ENCODE results near the gene TSC22D3.

TSC22D3 gene

DNA sequence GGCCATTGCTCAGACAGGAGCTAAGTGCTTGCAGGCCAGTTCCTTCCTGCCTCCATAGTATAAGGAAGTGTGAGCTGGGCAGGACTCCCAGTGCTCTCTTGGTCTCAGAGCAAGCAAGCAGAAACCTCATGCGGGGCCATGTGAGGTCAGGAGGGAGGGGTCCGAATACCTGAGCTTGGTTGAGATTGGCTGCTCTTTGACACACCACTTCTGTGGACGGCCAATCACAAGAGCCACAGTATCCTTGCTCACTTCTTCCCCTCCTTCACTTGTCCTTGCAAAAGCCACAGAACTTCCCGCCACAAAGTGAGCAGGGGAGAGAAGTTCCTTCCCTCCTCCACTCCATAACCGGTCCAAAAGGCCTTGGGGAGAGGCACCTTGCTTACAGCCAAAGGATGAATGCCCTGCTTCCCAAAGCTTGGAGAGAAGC, 90.6 kb downstream of the TSC22D3 start:
- in situ Hi-C loops (cut with MboI; ENCODE audit: low sequenced_read_pairs), result no loop called here

DNA sequence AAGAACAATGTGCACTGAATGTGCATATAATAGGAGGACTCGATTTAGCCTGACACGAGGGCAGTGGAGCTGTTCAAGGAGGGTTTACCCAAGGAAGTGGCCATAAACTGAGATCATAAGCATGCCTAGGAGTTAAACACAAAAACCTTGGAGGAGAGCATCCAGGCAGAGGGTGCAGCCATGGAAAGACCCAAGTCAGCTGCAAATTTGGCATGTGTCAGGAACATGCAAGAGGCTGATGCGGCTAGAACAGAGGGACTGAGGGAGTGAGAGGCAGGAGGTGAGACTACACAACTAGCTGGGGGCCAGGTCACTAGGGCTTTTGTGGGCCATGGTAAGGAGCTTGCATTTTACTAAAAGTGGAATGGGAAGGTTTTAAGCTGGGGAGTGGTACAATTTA, 91.7 kb downstream of the TSC22D3 start:
- in situ Hi-C loops (cut with MboI; ENCODE audit: low sequenced_read_pairs), result no loop called here

DNA sequence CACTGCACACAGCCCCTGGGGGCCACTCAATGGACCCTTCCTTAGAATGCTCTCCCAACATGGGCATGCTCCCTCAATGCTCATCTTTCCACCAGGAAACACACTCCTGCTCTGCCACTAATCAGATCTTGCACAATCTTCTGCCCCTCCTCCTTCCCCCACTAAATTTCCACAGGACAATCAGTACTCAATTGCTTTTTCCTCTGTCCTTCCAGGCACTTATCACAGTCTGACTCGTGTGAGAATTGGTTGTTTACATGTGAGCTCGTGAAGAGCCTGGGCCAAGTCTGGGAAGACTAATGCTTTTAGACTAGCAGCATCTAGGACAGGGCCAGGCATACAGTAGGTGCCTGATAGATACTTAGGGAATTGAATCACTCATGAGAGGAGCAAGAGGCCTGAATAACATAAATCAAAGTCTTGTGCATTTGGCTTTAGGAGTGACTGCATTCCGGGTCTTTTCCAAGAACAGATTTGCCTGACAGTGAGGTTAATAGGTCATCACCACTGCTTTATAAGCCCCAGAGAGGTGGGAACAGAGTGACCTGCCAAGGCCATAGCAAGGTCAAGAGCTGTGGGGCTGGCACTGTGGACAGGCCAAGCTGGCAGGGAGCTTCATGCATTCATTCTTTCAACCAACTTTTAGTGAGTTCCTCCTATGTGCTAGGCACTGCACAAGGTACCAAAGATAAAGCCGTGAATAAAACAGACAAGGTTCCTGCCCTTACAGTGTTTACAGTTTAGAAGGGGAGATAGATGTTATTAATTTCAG, 92.3 kb downstream of the TSC22D3 start:
- in situ Hi-C loops (cut with MboI; ENCODE audit: low sequenced_read_pairs), result no loop called here

DNA sequence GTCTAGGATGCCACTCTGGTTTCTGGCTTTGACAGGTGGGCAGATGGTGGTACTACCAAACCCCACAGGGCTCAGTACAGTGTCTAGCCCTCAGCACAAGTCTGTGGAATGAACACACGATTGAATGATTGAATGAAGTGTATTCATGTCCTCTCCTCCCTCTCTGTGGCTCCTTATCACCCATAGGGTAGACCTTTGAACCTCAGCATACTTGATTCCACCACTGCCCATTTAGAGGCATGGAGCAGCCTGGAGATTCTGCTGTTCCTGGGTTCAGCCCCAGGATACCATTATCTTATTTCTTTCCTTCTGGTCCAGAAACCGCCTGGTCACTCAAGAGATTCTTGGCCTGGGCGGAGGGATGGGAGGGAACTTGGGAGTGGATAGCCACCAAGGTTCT, 93.3 kb downstream of the TSC22D3 start:
- in situ Hi-C loops (cut with MboI; ENCODE audit: low sequenced_read_pairs), result no loop called here

- in situ Hi-C loops (cut with MboI; ENCODE audit: low sequenced_read_pairs), result no loop called here
Measured at GRCh38 chrX:107678957-107679740, 96.4 kb downstream of the TSC22D3 start.

DNA sequence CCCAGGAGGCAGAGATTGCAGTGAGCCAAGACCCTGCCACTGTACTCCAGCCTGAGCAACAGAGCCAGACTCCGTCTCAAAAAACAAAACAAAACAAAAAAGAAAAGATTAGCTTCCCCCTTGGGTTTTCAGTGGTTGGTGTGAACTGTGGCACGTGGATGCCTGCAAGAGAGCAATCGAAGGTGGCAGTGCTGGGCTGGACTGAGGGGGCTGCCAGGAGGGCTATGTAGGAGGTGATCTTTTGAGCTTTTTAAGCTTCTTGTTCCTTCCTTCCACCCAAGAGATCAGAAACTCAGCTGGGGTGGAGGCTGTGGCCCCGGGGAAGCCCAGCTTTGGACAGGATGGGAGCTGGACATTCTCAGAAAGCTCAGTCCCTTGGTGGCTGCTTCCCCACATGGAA, 97.7 kb downstream of the TSC22D3 start:
- in situ Hi-C loops (cut with MboI; ENCODE audit: low sequenced_read_pairs), result no loop called here

DNA sequence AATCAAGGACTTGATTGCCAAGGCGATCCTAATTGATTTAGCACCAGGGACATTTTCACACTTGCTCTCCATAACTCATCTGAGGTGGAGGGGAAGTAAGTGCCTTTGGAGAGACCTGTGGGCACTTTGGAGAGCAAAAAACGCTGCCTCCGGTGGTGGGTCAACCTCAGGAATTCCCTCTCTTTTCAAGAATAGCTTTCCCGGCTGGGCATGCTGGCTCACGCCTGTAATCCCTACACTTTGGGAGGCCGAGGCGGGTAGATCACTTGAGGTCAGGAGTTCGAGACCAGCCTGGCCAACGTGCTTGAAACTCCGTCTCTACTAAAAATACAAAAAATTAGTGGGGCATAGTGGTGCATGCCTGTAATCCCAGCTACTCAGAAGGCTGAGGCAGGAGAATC, 98.1 kb downstream of the TSC22D3 start:
- in situ Hi-C loops (cut with MboI; ENCODE audit: low sequenced_read_pairs), result no loop called here

DNA sequence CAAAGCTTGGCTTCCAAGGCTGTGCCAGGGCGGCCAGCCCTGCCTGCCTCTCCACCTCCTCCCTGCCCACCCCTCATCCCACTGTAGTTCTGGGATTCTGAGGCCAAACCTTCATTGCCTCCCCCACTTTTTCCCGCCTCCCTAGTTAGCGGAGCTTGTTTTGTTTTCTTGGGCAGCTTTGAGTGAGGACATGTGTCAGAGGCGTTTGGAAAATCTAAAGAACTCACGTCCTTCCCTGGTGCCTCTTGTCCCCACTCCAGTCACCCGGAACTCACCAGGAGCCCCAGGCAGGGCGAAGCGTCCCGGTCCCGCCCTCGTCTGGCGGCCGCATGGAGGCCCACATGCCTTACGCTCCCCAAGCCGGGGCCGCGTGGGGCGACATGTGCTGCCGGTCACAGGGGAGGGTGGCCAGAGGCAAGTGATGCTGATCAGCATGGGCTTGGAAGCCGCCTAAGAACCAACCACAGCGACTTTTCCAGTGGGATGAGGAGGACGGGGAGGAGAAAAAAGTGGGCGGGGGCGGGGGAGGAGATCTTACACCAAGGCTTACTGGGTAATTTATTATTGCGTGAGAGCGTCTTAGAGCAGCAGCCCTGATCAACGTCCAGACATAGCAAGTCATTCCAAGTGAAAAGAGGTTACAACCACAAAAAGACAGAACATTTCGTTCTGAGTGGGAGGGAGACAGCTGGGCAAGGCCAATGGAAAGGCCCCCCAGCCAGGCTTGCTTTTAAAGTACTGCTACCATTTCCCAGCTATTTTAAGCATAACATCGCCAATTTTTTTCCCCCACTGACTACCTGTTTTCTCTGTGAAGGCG, 98.8 kb downstream of the TSC22D3 start:
- in situ Hi-C loops (cut with MboI; ENCODE audit: low sequenced_read_pairs), result no loop called here

DNA sequence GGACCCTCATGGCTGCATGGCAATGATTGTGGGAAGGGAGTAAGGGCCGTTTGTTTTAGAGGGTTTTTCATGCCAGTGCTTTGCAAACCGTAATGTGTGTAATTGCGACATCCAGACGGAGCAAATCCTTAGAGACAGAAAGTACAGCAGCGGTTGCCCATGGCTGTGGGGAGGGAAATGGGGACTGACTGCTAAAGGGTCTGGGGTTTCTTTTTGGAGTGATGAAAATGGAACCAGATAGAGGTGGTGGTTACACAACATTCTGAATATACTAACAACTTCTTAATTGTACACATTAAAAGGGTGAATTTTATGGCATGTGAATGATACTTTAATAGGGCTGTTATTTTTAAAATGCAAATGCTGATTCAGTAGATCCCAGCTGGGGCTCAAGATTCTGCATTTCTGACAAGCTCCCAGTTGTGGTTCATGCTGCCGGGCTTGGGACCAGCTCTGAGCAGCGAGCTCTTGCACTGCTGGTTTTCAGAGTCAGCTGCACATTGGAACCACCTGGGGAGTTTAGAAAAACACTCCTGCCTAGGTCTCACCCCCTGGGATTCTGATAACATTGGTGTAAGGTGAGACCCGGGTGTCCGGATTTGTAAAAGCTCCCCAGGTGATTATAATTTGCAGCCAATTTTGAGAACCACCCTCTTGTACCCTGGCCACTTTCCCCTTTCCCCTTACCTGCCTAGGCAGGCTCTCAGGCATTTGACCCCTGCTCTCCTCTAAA, 99.6 kb downstream of the TSC22D3 start:
- in situ Hi-C loops (cut with MboI; ENCODE audit: low sequenced_read_pairs), result no loop called here

DNA sequence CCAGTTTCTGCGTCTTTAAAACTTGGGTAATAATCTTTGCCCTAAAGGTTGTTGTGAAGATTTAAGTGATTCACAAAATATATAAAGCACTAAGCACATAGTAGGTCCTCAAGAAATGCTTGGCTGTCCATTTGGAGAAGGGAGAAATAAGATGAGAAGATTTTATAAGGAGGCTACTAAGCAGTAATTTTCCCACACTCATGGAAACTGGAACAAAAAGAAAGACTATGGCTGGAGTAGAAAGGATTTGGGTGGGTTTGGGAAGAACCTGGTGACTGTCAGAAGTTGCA, 100.3 kb downstream of the TSC22D3 start:
- in situ Hi-C loops (cut with MboI; ENCODE audit: low sequenced_read_pairs), result no loop called here

- in situ Hi-C loops (cut with MboI; ENCODE audit: low sequenced_read_pairs), result loop anchor here (25.0 kb wide), 1 partner anchor 113 kb away; the partner anchor contains the start of genes NCBP2L and TSC22D3
Measured at GRCh38 chrX:107674480-107675364, 100.9 kb downstream of the TSC22D3 start.

GRCh38 chrX:107673933-107674479, 101.6 kb downstream of the TSC22D3 start:
- in situ Hi-C loops (cut with MboI; ENCODE audit: low sequenced_read_pairs), result loop anchor here (25.0 kb wide), 1 partner anchor 113 kb away; the partner anchor contains the start of genes NCBP2L and TSC22D3

- in situ Hi-C loops (cut with MboI; ENCODE audit: low sequenced_read_pairs), result loop anchor here (25.0 kb wide), 1 partner anchor 114 kb away; the partner anchor contains the start of genes NCBP2L and TSC22D3
Measured at GRCh38 chrX:107673431-107673830, 102.2 kb downstream of the TSC22D3 start.

- in situ Hi-C loops (cut with MboI; ENCODE audit: low sequenced_read_pairs), result loop anchor here (25.0 kb wide), 1 partner anchor 114 kb away; the partner anchor contains the start of genes NCBP2L and TSC22D3
Measured at GRCh38 chrX:107672955-107673378, 102.6 kb downstream of the TSC22D3 start.

DNA sequence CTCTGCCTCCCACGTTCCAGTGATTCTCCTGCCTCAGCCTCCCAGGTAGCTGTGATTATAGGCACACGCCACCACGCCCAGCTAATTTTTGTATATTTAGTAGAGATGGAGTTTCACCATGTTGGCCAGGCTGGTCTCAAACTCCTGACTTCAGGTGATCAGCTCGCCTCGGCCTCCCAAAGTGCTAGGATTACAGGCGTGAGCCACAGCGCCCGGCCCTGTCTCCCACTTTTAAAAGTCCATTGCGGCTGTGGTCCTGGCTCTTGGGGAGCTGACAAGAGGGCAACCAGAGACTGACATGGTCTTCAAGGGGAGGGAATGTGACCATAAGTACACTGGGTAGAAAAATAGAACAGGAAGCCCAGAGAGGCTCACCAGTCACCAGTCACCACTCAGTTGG, 104.3 kb downstream of the TSC22D3 start:
- in situ Hi-C loops (cut with MboI; ENCODE audit: low sequenced_read_pairs), result loop anchor here (25.0 kb wide), 1 partner anchor 116 kb away; the partner anchor contains the start of genes NCBP2L and TSC22D3

DNA sequence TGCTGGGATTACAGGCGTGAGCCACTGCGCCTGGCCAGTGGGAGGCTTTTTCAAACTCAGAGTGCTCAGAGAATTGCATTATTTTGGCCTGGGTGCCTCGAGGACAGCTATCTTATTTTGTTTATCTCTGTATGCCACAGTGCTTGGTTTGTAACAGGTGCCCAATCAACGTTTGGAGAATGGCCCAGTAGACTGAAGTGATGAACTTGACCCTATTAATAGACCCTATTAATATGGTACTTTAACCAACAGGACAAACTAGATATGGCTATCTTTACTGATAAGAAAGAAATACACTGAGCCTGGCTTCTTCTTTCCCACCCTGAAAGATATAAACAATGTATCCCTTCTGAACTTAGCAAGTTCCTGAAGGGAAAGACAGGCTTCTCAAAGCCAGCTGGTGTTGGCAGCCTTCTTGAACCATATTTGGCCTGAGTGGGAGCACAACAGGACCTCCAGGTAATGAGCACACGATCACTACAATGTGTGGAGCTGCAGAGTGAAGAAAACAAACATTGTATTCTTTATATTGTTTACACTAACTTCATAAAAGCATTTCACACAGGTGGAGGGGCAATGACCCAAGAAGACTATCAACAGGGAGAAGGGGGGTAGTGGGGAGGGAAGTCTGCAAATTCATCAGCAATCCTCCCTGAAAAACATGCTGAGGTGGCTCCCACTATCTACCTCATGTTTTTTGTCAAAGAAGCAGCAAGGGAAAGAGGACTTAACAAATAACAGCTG, 105.5 kb downstream of the TSC22D3 start:
- in situ Hi-C loops (cut with MboI; ENCODE audit: low sequenced_read_pairs), result loop anchor here (25.0 kb wide), 1 partner anchor 117 kb away; the partner anchor contains the start of genes NCBP2L and TSC22D3

- in situ Hi-C loops (cut with MboI; ENCODE audit: low sequenced_read_pairs), result loop anchor here (25.0 kb wide), 1 partner anchor 118 kb away; the partner anchor contains the start of genes NCBP2L and TSC22D3
Measured at GRCh38 chrX:107669261-107669660, 106.3 kb downstream of the TSC22D3 start.

DNA sequence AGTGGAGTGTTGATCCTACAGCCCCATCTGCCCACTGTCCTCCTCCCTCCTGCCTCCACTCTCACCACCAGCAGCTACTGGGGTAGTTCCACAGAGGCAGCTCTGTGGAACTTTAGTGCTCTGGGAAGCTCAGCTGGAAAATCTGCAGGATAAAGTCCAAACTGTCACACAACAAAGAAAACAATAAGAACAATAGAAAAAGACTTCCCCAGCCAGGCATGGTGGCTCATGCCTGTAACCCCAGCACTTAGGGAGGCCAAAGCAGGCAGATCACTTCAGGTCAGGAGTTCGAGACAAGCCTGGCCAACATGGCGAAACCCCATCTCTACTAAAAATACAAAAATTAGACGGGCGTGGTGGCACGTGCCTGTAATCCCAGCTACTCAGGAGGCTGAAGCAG, 106.9 kb downstream of the TSC22D3 start:
- in situ Hi-C loops (cut with MboI; ENCODE audit: low sequenced_read_pairs), result loop anchor here (25.0 kb wide), 1 partner anchor 119 kb away; the partner anchor contains the start of genes NCBP2L and TSC22D3

Data from HL-60/S4 treated with retinoic acid at 250 ng/mL for 4 days and 3 days (cell line).